GM15510 (cell line): ENCODE measurements around the gene POTEG.
"Not testable (repeated sequence)": the region's sequence is repeated elsewhere in the genome, so short reads cannot be mapped to it uniquely, and the experiment has no call there.

ENCODE experiments used
- POLR2A ChIP-seq: IDR thresholded peaks from 3 replicates; pipeline ENCODE4 v1.6.1; 2011; ENCODE audit warnings: borderline replicate concordance; ENCODE audit not compliant: insufficient read length; ENCODE audit errors: extremely low read depth

POTEG gene

DNA sequence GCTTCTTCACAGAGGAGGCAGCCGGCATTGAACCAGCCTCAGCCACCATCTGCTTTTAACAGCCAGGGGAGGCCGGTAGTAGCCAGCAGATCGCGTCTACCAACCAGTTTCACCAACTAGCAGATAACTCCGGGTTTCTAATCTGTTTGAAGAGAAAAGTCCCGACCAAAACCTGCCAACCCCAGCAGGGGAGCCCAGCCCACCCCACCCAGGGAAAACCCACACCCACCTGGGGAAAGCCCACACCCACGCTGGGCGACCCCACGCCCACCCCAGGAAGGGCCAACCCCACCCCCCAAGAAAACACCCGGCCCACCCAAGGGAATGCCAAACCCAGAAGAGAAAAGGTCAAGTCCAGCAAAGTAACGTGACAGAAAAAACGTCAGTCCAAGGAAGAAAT is at the start of gene POTEG:
Gene POTEG (minus strand): TSS at position 101 of the 400 bp plus-strand sequence. CDS start 52 bp downstream, at position 49.
- TF ChIP-seq POLR2A: not testable (repeated sequence)
